ENCODE measurements around the gene SH3GLB2.

The SH3GLB2 gene

GRCh38 chr9:129064499-129064908, 36.4 kb upstream of the SH3GLB2 start:
- TF ChIP-seq, protein P1, sequence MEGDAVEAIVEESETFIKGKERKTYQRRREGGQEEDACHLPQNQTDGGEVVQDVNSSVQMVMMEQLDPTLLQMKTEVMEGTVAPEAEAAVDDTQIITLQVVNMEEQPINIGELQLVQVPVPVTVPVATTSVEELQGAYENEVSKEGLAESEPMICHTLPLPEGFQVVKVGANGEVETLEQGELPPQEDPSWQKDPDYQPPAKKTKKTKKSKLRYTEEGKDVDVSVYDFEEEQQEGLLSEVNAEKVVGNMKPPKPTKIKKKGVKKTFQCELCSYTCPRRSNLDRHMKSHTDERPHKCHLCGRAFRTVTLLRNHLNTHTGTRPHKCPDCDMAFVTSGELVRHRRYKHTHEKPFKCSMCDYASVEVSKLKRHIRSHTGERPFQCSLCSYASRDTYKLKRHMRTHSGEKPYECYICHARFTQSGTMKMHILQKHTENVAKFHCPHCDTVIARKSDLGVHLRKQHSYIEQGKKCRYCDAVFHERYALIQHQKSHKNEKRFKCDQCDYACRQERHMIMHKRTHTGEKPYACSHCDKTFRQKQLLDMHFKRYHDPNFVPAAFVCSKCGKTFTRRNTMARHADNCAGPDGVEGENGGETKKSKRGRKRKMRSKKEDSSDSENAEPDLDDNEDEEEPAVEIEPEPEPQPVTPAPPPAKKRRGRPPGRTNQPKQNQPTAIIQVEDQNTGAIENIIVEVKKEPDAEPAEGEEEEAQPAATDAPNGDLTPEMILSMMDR (IDR thresholded peaks at IDR 0.05; ENCODE audit: borderline replicate concordance, control extremely low read depth, extremely low read depth, insufficient read depth, missing control alignments): no peak
- DNase-seq (ENCODE audit: low spot score): no peak
- in situ Hi-C loops (cut with MboI; ENCODE audit: low sequenced_read_pairs, unreplicated experiment): no loop called here

- TF ChIP-seq, protein P1 (IDR thresholded peaks at IDR 0.05; ENCODE audit: borderline replicate concordance, control extremely low read depth, extremely low read depth, insufficient read depth, missing control alignments): no peak
- in situ Hi-C loops (cut with MboI; ENCODE audit: low sequenced_read_pairs, unreplicated experiment): no loop called here
- no peak for DNase-seq (ENCODE audit: low spot score)
Observed at GRCh38 chr9:129063061-129063460, 34.9 kb upstream of the SH3GLB2 start.

GRCh38 chr9:129060991-129061390, 32.9 kb upstream of the SH3GLB2 start:
- in situ Hi-C loops (cut with MboI; ENCODE audit: low sequenced_read_pairs, unreplicated experiment): no loop called here
- no peak for DNase-seq (ENCODE audit: low spot score)
- TF ChIP-seq, protein P1 (IDR thresholded peaks at IDR 0.05; ENCODE audit: borderline replicate concordance, control extremely low read depth, extremely low read depth, insufficient read depth, missing control alignments): no peak

DNA sequence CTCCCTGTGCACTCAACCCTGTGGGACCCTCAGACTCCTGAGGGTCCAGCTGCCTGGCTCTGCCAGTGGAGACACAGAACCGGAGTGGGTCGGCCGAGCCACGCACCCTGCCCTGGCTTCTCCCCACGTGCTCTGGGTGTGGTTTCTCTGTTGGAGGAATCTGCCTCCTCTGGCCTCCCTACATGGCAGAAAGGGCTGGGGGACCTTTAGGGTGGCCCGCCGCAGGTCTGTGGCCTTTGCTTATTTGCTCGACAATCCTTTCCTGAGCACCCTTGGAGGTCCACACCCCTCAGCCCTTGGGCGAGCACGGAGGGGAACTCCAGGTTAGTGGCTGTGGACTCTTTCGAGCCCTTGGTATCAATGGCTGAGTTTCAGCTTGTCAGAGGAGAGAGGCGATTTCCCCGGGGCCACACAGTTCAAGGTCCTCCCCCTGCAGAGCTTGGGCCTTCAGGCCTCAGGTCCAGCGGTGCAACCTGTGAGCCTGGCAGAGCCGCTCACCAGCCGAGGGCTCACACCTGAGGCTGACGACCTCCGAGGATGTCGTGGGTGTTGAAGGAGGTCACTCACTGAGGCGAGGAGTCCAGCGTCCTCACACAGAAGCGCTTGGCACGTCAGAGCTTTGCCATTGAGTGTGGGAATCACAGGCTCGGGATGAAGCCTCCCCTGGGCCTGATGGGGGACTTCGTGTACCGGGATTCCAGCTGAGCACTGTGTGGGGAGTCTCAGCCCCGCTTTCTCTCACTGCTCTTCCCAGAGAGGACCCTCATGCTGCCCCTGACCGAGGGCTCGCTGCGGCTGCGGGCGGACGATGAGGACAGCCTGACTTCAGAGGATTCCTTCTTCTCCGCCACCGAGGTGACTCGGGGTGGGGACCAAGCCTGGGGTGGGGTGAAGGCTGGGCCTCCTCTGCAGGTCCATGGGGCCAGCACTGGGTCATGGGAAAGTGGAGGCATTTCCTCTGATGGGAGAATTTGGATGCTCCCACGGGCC, 32.0 kb upstream of the SH3GLB2 start:
- TF ChIP-seq, protein P1 (IDR thresholded peaks at IDR 0.05; ENCODE audit: borderline replicate concordance, control extremely low read depth, extremely low read depth, insufficient read depth, missing control alignments): no peak
- in situ Hi-C loops (cut with MboI; ENCODE audit: low sequenced_read_pairs, unreplicated experiment): no loop called here
- no peak for DNase-seq (ENCODE audit: low spot score)

DNA sequence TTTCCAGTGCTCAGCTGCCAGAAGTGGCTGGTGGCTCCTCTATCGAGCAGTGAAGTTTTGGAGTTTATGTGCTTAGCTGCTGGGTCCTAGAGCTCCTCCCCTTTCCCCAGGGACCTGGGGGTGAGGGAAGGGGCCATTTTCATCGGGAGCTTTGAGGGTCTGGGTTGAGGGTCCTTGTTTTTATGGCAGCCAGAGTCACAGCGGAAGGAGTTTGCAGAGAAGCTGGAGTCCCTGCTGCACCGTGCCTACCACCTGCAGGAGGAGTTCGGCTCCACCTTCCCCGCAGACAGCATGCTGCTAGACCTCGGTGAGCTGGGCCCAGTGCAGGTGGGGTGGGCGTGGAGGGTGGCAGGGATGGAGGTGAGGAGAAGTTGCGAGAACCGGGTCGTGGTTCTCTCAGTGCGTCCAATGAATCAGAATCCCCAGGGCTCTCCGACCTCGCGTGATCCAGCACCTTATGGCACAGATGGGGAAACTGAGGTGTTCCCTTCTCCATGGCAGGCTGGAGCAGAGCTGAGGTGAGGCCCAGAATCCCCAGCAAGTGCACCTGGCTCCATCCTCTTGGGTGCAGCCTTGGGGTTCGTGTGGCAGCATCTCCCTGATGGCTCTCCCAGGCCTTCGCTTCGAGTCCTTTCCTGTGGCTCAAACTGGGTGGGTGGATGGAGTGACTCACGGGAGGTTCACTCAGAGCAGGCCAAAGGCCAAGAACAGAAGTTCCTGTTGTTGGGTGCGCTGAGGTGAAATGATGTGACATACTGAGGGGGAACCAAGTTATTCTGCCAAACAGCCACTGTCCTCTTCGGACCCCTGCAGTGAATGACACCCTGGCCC, 31.0 kb upstream of the SH3GLB2 start:
- no peak for DNase-seq (ENCODE audit: low spot score)
- TF ChIP-seq, protein P1 (IDR thresholded peaks at IDR 0.05; ENCODE audit: borderline replicate concordance, control extremely low read depth, extremely low read depth, insufficient read depth, missing control alignments): no peak
- in situ Hi-C loops (cut with MboI; ENCODE audit: low sequenced_read_pairs, unreplicated experiment): no loop called here

GRCh38 chr9:129054163-129054851, 26.2 kb upstream of the SH3GLB2 start:
- no peak for DNase-seq (ENCODE audit: low spot score)
- in situ Hi-C loops (cut with MboI; ENCODE audit: low sequenced_read_pairs, unreplicated experiment): no loop called here
- TF ChIP-seq, protein P1 (IDR thresholded peaks at IDR 0.05; ENCODE audit: borderline replicate concordance, control extremely low read depth, extremely low read depth, insufficient read depth, missing control alignments): no peak
